GM19397 (cell line): ENCODE measurements around the gene MYO7B.

Experiments used
- ATAC-seq: cut with Tn5 transposase; IDR thresholded peaks from one replicate; pipeline ENCODE4 v1.9.1; 2021; ENCODE audit warnings: mild to moderate bottlenecking, moderate library complexity; ENCODE audit not compliant: unreplicated experiment

Gene MYO7B

GRCh38 chr2:127658641-127659407 is 123.3 kb downstream of the MYO7B start:
- ATAC-seq: no peak

DNA sequence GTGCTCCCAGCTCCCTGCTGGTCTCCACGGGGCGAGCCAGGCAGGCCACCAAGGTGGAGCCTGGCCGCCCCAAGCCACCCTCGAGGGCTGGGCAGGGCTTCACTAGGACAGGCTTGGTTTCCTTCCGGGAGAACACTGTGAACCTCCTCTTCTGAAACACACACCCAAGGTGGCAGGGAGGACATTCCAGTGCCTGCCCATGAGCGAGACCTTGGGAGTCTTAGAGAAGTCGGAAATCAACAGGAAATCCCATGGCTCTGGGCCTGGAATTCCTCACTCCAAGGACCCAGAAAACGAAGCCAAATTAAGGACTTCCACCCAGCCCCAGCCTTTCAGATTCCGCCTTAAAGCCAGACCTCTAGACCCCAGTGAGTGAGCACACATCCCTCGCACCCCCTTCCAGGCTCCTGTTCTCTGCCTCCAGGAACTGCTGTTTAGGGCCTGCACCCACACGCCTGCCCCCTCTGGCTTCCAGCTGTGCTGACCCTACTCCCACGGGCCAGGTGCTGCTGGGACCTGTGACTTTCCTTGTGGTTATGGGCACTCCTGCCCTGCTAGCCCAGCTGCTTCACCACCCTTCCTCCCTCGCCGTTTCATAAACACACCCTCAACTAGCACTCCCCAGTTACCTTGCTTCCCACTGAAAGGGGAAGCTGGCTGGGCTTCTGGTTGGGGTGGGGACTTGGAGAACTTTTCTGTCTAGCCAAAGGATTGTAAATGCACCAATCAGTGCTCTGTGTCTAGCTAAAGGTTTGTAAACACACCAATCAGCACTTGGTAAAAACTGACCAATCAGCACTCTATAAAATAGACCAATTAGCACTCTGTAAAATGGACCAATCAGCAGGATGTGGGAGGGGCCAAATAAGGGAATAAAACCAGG is 124.2 kb downstream of the MYO7B start:
- ATAC-seq: no peak

GRCh38 chr2:127660291-127660578 is 124.8 kb downstream of the MYO7B start:
- no peak for ATAC-seq

GRCh38 chr2:127661072-127661649 is 125.7 kb downstream of the MYO7B start:
- ATAC-seq: no peak

DNA sequence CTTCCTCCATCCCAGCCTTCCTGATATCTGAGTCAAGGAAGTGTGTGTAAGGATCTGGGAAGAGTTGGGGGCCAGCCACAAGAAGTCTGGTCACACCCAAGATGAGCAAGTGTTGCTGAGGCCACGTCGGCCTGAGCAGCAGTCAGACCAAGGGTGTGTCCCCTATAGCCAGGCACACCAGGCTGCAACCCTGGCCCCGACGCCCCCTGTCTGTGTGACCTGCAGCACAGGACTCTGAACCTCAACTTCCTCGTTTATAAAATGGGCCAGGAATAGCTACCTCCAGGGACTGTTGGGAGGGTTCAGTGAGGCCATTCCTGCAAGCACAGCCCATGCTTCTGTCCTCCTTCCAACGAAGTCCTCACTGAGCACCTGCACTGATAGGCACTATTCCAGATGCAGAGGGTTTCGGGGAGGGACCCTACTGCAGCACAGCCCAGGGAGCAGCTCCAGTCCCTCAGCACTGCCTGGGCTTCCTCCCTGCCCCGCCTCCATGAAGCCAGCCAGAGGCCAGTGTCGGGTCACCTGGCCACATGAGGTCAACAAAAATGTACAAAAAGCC is 126.5 kb downstream of the MYO7B start:
- no peak for ATAC-seq

- ATAC-seq: no peak
These were observed 127.6 kb downstream of the MYO7B start for GRCh38 chr2:127662937-127663565.

DNA sequence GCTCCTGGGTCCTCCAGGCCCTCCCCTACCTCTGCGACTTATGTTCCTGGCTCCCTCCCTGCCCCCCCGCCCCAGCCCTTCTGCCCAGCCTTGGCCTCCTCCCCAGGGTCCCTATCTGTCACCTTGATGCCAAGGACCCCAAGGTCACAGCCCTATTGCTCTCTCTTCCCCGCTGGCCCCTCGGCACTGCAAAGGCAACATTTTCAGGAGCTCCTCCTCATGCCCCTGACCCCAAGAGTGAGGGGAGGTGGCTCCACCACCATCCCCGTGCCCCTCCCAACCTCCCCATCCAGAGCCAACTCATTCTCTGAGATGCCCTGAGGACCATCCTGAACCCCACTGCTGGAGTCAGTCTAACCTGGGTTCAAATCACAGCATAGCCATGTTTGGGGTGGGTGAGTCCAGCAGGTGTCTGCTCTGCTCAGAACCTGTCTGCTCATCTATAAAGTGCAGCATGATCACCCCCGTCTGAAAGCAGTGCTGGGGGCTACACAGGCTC is 128.1 kb downstream of the MYO7B start:
- no peak for ATAC-seq

DNA sequence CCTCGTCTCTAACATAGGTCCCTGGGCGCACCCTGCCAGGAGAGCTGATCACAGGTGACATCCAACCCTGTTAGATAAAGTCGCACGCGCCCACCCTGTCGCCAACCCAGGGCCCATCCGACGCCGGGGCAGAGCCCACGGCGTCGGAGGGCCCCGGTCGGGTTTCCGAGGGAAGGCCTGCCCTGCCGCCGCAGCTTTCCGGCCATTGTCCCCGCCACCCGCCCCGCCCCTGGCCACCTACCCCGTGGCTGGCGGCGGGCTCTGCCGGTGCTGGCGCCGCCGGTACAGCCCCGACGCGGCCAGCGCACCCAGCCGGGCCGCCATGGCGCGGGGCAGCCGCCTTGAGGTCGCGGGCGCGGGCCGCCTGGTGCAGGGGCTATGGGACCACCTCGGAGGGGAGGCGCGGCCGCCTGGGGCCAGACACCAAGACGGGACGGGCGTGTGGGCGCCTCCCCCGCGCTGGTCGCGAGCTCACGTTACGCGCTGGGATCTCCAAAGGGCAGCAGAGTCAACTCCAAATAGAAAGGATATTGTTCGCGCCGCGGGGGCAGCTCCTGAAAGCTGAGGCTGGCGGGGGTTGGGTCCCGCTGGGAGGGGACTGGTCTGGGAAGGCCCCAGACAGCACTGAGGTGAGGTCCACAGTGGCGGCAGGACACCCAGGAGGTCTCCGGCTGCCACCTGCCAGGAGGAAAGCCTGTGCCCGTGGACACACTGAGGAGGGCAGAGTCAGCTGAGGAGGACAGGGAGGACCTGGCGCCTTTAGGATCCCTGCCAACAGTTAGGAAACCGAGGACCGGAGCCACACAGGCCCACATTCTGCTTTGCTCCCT is 128.8 kb downstream of the MYO7B start:
- ATAC-seq: no peak

DNA sequence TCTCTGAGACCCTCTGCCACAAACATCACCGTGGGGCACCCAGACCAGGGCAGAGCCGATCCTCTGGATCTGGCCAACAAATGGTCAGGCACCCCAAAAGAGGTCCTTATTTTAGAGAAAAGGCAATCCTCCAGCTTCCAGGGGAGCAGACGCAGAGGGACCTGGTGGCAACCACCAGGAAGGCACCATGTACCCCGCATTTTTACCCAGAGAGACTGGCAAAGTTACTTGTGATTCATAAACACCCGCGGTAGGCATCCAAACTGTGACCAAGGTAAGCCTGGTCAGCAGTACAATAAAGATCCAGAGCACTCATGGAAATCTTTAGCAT is 129.4 kb downstream of the MYO7B start:
- ATAC-seq: no peak

DNA sequence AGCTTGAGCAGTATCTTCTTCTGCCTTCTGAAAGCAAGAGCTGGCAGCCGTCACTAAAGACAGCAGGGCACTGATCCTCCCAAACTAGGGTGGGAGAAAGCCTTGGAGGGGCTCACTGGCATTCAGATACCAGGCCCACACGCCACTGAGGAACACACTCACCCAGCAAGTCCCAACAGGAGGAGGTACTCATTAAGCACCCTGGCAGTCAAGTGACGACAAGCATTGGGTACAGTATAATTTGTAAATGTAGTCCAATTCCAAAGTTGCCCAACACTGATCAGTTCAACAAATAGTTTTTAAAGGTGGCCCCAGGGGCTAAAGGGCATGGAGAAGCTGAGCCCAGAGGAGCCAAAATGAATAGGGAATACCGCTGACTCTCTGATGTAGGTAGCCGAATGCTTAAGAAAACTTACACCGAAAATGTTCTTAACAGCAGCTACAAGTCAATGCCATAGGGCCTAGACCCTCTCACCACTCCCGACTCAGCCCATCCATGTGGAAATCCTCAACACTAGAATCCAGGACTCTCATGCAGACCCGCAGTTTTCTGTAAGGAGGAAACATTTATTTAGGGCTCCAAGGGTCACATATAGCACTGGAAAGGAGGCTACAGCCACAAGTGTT is 129.9 kb downstream of the MYO7B start:
- ATAC-seq: no peak

GRCh38 chr2:127669056-127669455 is 133.6 kb downstream of the MYO7B start:
- no peak for ATAC-seq

GRCh38 chr2:127670055-127670956 is 134.8 kb downstream of the MYO7B start:
- ATAC-seq: no peak

GRCh38 chr2:127670957-127671290 is 135.4 kb downstream of the MYO7B start:
- ATAC-seq: no peak

DNA sequence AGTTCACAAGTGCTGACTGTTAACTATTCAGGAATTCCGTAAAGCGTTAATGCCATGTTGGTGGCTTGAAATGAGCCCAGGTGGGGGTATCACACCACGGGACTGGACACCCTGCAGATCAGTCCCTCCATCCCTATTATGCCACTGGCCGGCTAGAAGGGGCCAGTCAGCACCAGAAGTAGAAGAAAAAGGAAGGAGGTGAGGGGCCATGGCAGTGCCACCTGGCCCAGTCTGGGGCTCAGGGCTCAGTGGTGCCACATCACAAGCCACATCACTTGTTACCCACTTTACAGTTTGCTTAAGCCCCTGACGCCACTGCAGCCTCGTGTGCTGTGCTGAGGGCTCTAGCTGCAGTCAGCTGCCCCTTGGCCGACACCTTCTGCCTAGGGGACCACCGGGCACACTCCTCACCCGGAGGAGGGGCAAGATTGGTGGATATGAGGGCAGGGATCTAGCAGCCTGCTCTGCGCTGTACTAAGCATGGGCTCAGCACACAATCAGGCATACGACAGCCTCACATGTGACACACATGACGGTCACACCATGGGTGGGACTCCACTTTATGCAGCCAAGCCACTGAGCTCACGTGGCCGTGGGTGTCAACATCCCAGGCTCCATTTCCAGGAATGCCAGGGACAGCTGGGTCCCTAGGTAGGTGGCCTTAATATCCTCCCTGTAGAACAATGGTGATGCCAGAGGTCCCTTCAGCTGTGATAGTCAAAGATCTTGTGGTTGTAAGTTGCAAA is 136.2 kb downstream of the MYO7B start:
- no peak for ATAC-seq

DNA sequence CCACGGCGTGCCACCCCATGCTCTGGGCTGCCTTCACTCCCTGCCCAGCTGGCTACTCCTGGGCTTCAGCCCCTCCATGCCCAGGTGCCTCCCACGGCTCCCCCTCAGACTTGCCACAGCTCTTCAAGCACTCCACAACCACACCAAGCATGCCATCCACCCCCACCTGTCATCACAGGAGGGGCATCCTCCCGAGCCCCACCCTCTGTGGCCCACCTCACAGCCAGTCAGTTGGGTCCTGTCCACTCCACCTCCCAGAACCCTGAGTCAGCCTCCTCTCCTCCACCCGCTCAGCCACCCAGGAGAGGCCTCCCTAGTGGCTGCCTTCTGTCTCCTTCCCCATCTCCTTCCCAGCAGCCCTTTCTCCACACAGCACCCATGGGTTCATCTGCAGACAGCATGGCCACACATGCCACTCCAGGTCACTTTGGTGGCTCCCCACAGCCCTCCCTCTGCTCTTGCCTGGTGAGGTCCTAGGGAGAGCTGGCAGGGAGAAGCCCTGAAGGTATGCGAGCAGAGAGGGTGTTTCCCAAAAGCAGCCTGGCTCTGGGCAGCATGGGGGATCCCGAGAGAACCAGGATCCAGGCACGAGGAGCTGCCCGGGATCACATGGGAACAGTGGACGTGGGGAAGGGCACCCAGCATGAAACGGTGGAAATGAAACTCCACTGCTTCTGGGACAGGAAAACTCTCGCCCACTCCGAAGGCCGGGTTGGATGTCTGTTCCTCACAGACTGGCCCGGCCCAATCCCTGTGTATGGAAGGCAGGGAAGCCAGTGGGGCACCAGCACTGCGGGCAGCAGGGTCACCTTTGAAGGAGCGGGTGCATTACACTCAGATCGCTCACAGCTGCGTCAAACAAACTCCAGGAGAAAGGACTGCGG is 137.1 kb downstream of the MYO7B start:
- ATAC-seq: no peak

DNA sequence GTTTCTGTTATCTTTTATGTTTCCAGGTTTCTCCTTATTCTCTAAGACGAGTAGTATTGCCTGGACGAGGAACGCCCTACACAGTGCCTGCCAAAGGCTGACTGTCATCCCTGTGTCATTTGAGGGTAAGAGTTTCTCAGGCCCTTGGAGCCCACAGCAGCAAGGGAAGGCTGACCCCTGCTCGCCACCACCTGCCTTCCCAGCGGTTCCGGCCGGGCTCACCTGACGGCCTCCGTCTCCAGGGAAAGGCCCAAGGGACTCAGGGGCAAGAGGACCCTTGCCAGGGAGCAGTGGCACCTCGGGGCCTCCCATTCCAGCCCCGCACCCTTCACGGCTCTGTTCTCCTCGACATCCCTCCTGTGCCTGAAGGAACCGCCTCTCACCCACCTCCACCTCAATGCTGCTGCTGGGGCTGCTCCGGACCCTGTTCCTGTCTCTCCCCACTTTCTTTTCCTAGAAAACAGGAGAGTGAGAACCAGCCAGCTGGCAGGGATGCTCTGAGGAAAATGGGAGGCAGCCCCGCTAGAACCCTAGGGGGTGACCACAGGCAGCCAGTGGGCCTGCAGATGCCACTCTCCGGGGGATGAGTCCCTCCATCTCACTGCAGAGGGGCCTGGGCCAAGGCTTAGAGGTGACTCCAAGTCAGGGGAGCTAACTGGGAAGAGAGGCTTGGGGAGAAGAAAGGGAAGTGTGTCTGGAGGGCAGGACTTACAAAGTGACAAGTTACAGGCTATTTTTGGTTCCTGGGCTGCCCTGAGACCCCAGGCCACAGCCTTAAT is 138.0 kb downstream of the MYO7B start:
- no peak for ATAC-seq
